Esophagus muscularis mucosa (tissue), 3 donors: ENCODE measurements around the gene ARSG.

ENCODE experiments used
- CTCF ChIP-seq, 3 experiments: fragments of 200-600 bp in 2 of 3; fragments of 450-650 bp in 1 of 3; sonication (generic) in 2 of 3; IDR thresholded peaks; one replicate each; pipeline ENCODE4 v1.5.1; 2017 to 2019; ENCODE audit warnings: antibody characterized with exemption in 3 of 3, mild to moderate bottlenecking in 2 of 3, moderate library complexity in 1 of 3
- POLR2A ChIP-seq: fragments of 450-650 bp; IDR thresholded peaks from one replicate; pipeline ENCODE4 v1.6.1; 2017; ENCODE audit warnings: antibody characterized with exemption, moderate library complexity, mild to moderate bottlenecking, low read depth

- TF ChIP-seq POLR2A (no peak), CTCF (IDR thresholded peaks at IDR 0.05) (no peak)
Measured at GRCh38 chr17:68288375-68288774, 2.9 kb upstream of the ARSG start.
